GF-D8 (cell line): ENCODE results near the gene USP47.

Experiments used
- DNase-seq: peaks from one replicate; lab custom pipeline; 2025; lab: John Stamatoyannopoulos, UW

USP47 gene

GRCh38 chr11:11981840-11982239 is 140.1 kb downstream of the USP47 start:
- DNase-seq, result no peak

- DNase-seq, result no peak
These were observed 140.7 kb downstream of the USP47 start for GRCh38 chr11:11982461-11982860.

DNA sequence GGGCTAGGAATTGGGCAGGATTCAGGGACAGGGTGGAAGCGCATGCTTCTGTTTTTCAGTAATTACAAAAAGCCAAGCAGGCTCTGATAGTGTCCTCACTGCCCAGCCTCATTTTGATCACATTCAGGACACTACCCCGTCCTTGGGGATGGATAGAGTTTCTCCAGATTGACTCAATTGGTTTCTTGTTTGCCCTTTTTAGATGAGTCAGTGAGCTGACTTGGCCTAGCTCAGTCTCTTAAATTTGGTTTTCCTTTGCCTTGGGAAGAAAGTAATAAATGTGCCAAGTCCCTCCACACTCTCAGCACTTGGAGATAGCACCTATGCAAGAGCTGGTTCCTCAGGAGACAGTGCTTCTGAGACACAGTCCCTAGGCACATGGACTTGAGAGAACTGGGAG is 141.2 kb downstream of the USP47 start:
- DNase-seq, result no peak

DNA sequence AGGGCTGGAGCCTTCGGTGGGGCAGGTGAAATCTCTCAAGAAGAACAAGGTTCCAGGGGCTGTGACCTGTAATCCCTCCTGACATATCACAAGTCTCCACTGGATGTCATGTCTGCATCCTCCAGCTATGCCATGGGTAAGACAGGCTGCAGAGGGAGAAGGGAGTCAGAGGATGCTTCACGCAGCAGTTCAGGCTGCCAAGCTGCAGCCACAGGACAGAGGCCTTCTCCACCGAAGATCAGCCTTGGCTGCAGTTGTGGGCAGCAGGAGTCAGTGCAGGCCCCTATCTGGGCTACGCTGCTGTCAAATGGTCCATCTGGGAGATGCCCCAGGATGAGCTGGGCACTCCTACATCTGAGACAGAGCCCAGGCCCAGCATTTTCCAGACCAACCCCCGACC is 141.7 kb downstream of the USP47 start:
- DNase-seq, result no peak

GRCh38 chr11:11984563-11984962 is 142.8 kb downstream of the USP47 start:
- no peak for DNase-seq

GRCh38 chr11:11985016-11985715 is 143.4 kb downstream of the USP47 start:
- DNase-seq, result no peak

- DNase-seq, result no peak
These were observed 144.5 kb downstream of the USP47 start for GRCh38 chr11:11985954-11986949.

DNA sequence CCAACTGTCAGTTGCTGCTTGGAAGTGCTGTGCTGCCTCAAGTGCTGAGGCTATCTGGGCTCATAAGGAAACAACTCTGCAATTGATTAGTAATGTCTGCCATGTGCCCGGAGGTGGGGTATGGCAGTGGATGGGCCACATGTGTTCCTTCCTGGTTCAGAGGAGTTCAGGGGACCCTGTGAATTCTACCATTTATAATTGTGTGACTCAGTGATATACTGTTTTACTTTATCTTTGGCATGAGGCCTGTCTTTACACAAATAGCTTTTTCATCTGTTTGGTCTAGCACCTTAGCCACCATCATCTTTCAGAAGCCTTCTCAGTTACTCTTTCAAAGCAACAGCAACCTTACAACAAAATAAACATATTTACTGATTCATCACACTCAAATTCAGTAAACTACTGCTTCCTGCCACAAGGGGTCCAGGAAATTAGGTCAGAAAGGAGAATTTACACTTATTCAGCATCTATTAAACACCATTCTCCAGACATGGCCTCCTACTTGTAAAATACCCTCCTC is 145.8 kb downstream of the USP47 start:
- no peak for DNase-seq

DNA sequence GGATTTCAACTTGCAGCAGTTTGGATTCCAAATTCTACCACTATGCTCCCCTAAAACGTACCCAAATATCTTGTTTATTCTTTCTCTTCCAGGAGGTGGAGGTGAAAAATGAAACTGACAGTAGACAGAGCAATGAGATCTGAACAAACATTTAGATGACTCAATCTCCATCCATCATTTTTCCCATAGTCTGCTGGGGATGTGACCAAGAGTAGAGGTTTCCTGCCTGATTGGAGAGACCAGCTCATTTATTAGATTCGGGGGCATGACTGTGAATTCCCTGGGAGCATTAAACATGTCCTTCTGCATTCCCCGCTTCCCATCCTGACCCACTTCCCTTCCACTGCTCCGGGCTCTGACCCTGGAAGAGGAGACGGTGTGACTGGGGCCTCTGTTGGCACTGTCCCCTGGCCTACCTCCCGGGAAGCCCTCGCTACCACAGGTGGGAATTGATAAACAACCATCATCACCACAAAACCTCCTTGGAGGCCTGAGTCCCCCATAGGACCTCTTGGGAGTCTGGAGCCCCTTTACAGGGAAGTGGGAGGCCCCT is 146.4 kb downstream of the USP47 start:
- no peak for DNase-seq

GRCh38 chr11:11988681-11989261 is 147.0 kb downstream of the USP47 start:
- DNase-seq, result no peak

DNA sequence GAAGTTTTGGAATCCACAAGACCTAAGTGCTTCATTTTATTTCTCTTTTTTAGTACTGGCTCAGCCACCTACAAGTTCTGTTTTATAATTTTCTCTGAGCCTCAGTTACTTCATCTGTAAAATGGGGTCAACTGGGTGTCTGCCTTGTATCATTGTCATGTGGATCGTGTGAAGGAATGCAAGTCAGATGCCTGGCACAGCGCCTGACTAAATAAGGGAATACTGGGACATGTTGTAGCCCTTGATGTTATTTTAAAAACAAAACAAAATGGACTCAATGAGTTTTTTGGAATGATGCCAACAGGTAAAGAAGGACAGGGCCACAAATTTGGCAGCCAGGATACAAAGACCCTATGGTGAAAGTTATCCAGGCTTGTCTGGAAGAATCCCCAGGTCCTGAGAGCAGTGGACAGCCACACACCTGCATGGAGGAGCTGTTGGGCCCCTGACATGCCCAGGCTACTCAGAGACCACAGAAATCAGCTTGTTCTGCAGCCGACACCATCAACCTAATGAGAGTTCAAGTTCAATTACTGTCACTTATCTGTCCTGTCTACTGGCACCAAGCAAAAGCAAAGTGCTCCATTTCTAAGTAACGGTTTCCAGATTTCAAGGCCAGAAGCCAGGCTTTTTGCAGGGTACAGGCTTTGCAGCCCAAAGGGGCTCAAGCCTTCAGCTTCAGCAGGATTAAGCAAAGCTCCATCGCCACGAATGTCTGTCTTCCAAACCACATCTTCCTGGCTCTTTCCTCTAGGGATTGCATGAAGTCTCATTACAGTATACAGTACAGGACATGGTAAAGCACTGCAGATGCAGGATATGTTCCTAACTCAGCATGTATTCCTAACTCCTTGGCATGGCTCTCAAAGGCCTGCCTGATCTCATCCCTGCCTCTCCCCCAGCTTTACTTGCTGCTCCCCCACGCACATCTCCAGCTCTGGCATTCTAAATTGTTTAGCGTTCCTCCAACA is 148.3 kb downstream of the USP47 start:
- no peak for DNase-seq

DNA sequence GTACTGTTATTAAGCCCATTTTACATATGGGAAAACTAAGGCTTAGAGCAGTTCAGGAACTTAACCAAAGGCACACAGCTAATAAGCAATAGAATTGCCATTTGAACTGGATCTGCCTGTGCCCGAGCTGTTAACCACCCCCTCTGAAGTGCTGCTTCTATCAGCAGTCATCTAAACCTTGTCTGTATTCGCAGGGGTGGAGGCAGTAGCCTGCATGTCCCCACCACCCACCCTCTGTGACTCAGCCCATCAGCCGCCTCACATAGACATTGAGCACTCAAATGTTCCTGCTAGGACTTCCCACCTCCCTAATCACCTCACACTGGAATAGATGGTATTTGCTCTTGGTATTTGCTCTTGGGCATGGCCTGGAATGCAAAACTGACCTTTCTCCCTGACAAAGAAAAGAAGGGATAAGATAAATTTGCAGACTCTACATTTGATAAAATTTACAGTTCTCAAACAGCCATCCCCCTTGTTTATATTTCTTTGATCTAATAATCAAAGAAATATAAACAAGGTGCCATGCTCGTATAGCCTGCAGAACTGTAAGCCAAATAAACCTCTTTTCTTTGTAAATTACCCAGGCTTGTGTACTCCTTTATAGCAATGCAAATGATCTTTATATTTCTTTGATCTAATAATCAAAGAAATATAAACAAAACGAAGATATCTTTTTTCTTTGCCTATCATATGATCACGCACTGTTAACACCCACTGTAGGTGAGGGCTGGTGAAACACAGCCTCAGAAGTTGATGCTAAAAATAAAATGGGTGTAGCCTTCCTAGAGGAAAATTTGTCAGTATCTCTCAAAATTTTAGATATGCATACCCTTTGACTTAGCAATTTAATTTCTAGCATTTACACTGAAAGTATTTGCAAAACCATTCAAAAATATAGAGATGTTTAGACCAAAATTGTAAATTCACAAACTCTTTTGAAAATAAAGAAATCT is 150.8 kb downstream of the USP47 start:
- no peak for DNase-seq

DNA sequence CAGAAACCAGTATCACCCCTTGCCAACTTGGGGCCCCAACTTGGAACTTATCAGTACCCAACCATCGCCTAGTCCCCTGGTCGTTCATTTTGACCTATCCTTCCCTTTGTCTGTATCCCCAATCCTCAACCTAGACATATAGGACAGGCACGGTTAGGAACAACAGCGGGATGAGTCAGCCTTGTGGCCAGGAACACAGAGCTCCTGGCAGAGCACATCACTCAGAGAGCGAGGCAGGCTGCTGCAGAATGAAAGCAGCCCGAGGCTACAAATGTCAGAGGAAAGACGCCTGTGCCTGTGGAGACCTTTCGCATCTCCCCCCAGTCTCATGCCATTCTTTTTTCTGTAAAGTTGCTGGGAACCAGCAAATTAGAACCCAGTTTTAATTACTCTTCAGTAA is 152.1 kb downstream of the USP47 start:
- DNase-seq, result no peak

GRCh38 chr11:11995601-11996000 is 153.8 kb downstream of the USP47 start:
- DNase-seq, result no peak

GRCh38 chr11:11996321-11997048 is 154.7 kb downstream of the USP47 start:
- no peak for DNase-seq

- DNase-seq, result no peak
These were observed 155.2 kb downstream of the USP47 start for GRCh38 chr11:11997049-11997322.

GRCh38 chr11:11998091-11998781 is 156.5 kb downstream of the USP47 start:
- DNase-seq, result no peak

DNA sequence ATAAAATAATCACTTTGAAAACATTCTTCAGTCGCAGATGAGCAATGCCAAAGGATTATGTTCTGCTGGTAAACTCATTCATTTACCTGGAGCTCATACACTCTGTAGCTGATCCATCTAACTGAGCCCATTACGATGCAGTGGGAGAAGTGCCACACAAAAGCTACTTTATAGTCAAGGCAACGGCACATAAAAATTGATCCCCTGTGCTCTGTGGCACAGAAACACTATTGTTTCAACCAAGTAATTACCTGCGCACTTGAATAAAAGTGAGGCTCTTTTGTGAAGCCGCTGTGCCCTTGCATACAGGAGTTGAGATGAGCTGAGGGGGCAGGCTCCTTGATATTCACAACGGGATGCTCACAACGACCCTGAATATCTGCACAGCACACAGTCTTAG is 159.4 kb downstream of the USP47 start:
- no peak for DNase-seq

DNA sequence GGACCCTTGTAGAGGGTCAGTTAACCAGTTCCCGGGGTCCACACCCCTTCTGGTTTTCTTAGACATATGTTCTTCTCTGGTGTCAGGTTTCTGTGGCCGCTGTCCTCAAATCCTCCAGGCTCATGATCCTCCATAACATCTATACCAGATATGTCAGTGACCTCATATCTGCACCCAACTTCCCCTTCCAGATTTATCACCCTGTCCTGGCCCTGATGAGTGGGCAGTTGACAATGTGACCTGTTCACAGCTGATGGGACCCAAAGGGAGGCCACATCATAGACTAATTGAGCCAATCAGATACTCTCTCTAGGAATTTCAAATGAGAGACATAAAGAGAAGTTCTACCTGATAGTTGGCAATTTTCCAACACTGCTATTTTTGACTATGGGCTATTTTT is 161.6 kb downstream of the USP47 start:
- no peak for DNase-seq
